GM13977 (cell line): ENCODE measurements around the gene TMEM253.

Experiments
- DNase-seq: peaks from one replicate; pipeline ENCODE4 v3.0.0; 2012; ENCODE audit warnings: low spot score
- in situ Hi-C: fragments of 300-500 bp; cut with MboI; formaldehyde crosslinking; loops from one replicate; pipeline ENCODE4 v1.12.0; 2022; ENCODE audit warnings: low sequenced_read_pairs, low pct_unique_long_range_greater_than_20kb, mixed read lengths, inconsistent platforms; ENCODE audit not compliant: unreplicated experiment
- TF ChIP-seq, protein P1 (sequence below): IDR thresholded peaks from 2 replicates; pipeline ENCODE4 v1.5.1; 2012; ENCODE audit warnings: mild to moderate bottlenecking, control low read depth; ENCODE audit not compliant: insufficient read depth; ENCODE audit errors: extremely low read depth, missing control alignments

TMEM253 gene

DNA sequence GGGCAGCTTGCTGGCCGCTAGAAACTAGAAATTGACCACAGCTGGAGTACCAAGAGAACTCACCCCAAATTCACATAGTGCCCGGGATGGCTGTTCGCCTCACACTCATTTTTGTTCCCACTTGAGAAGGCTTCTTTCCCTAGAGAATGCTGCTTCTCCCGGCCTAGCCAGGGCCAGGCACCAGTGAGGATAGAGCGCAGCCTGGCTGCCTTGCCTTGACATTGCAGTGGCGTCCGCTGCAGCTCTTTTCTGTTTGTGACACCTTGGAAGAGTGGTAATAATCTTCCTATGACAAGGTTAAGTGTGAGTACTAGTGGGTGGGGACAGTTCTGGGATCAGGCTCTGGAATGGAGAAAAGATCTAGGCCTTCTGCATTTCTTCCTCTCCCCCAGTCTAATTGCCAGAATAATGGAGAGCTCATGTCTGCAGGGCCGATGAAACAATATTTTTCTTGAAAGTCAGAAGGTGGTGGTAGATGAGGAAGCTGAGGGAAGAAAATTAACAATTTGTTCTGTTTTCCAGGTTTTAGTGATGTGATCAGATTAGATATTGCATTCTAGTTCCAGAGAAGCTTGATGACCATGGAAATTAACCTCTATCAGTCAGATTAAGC lies 3.7 kb downstream of the TMEM253 start:
- TF ChIP-seq, protein P1, sequence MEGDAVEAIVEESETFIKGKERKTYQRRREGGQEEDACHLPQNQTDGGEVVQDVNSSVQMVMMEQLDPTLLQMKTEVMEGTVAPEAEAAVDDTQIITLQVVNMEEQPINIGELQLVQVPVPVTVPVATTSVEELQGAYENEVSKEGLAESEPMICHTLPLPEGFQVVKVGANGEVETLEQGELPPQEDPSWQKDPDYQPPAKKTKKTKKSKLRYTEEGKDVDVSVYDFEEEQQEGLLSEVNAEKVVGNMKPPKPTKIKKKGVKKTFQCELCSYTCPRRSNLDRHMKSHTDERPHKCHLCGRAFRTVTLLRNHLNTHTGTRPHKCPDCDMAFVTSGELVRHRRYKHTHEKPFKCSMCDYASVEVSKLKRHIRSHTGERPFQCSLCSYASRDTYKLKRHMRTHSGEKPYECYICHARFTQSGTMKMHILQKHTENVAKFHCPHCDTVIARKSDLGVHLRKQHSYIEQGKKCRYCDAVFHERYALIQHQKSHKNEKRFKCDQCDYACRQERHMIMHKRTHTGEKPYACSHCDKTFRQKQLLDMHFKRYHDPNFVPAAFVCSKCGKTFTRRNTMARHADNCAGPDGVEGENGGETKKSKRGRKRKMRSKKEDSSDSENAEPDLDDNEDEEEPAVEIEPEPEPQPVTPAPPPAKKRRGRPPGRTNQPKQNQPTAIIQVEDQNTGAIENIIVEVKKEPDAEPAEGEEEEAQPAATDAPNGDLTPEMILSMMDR = peak; percentile 97
- peak; percentile 70 for DNase-seq
- in situ Hi-C loops = no loop called here

DNA sequence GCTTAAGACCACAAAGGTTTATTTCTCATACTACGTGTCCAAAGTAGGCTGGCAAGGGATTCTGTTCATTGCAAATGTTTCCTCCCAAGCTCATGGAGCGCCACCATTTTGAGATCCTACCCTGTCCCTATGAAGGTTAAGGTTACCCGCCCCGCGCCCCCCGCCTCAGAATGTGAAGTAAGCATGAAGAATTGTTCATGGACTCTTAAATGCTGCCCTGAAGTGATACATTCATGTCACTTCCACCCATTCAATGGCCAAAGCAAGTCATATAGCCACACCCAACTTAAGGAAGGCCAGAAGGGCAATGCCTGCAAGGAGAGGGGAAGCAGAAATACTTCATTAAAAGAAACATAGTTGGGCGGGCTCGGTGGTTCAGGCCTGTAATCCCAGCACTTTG lies 4.2 kb downstream of the TMEM253 start:
- in situ Hi-C loops = no loop called here
- TF ChIP-seq, protein P1 = no peak
- no peak for DNase-seq

- in situ Hi-C loops = no loop called here
- no peak for DNase-seq
- TF ChIP-seq, protein P1 = no peak
These were observed 5.3 kb downstream of the TMEM253 start for GRCh38 chr14:21106176-21106497.

DNA sequence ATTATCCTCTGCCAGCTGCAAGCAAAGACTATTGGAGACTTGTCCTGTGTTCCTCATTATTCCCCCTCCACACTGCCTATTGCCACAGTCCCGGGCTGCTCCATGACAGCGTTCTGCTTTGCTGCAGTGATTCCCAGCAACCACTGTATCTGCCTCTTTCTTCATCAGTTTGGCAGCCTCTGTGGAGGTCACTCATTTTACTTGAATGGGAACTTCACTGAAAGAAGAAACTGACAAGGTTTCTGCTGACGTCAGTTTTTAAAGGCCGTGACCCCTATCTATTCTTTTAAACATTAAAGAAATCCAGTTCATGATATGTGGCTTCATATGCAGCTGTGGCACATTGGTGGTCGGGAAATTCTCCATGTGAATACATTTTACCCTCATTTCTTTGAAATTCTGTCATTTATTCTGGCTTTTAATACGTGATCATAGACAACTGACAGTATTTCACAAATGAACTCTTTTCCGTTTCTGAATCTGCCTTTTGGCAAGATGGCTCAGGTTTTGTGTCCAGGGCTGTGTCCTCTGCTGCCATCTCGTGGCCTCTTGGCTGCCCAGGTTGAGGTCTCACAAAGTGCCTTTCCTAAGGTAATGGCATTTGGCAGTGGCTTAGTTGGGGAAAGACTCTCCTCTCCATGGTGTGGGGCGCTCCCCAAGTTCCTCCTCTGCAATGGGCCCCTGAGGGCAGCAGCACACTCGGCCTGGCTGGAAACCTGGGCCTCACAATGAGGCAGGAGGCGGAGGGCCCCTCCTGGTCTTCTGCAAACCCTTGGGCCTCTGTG lies 5.8 kb downstream of the TMEM253 start:
- TF ChIP-seq, protein P1 = peak; percentile 91
- DNase-seq = peak; percentile 70
- in situ Hi-C loops = no loop called here

DNA sequence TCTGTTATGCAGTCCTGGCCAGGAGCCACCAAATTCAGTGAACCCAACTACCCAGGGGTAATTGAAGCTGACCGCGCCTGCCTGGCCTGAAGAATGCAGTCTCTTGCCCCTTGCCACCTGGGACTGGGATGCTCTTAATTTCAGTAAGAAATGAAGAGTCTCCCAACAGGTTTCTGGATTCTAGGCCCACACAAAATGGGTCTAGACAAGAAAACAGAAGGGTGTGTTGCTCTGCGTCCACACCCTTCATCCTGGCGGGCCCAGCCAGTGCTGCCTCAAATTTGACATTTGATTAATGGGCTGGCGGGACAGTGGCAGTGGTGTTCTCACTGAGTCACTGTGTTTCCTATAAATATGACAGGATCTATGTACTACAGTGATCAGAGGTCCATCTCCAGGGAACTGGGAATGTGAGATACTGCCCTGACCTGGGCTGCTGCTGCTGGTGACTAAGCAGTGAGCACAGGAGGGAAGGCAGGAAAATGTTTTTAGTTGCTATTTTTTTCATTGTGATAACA lies 6.5 kb downstream of the TMEM253 start:
- TF ChIP-seq, protein P1 = no peak
- DNase-seq = no peak
- in situ Hi-C loops = no loop called here

DNA sequence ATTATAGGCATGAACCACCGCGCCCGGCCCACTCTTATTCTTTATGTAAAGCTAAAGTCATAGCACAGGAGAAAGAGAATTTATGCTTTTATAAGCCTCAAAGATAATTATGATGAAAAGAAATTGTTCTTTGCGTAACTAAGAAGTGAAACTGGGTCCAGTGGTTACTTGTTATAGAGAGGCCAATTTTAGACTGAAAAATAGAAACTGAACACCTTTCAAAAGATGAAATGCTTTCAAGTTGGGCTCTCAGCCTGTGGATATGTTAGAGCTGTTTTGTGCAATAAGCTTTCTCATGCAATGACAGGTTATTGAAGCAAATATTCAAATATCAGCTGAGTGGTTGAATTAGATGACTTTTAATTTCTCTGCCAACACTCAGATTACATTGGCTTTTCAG lies 7.9 kb downstream of the TMEM253 start:
- in situ Hi-C loops = no loop called here
- DNase-seq = peak; percentile 25
- TF ChIP-seq, protein P1 = no peak
